D341Med (cell line): ENCODE data around the gene CTNNA3.
"Not testable (repeated sequence)": the region's sequence is repeated elsewhere in the genome, so short reads cannot be mapped to it uniquely, and the experiment has no call there.

Experiments
- DNase-seq: peaks from one replicate; pipeline ENCODE4 v3.0.0; 2012; ENCODE audit warnings: low spot score

Gene CTNNA3

DNA sequence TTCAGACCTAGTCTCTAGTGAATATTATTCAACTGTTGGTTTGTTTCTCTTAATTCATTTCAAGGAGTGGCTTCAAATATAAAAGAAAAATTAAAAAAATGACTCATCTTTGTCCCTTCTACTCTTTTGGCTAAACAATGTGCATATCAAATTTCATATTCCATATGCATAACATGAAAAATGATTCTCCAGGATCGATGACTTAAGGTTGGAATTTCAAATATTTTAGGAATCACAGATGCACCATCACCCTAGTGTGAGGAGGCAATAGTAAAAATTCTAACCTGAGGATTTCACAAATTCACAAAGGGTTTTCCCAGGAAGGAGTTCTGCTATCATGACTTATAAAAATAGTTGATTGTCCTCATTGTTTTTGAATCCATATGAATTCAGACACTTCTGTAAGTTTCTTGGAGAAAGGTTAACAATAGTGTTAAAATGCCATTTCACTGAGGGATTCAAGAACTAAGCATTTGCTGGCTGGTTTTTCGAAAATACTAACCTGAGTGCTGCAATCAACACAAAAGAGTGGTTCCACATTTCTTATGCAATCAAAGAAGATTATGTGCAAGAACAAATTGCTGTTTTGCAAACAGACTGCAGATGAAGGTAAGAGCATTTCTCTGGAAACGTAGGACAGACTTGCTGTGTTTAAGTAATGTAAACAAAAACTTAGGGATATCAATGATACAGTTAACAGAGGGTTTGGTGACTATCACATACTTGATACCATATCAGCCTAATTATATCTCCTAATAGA is 1317.7 kb downstream of the CTNNA3 start:
- DNase-seq = no peak

DNA sequence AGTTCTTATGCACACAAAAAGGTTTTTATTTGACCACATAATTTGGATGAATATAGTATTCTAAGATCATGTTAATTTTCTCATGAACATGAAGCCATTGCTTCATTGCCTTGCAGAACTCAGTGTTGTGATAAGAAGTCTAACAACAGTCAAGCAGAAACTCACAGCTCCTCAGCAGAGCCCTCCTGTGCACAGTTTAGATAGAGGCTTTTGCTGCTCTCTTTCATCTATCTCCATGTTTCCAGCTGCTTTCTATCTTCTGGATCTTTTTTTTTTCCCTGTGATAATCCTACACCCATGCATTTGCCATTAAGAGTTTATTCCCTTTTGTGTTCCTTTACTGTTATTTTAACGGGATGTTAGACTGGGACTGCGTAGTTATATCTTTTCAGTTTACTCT is 1327.8 kb downstream of the CTNNA3 start:
- DNase-seq = no peak

DNA sequence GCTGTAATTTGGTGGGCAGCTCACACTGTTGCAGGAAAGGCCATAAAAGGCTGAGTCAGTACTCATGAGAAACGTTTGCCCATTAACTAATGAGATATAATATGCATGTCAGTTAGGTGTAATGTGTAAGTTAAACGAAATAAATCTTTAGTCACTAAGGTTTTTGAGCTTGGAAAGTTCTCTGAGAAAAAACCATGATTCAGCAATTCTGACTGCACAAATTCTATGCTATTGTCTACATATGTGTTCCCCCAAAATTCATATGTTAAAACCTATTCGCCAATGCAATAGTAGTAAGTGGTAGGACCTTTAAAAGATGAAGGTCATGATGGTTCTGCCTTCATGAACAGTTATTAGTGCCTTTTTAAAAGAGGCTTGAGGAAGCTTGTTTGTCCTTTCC is 1329.8 kb downstream of the CTNNA3 start:
- DNase-seq = no peak

DNA sequence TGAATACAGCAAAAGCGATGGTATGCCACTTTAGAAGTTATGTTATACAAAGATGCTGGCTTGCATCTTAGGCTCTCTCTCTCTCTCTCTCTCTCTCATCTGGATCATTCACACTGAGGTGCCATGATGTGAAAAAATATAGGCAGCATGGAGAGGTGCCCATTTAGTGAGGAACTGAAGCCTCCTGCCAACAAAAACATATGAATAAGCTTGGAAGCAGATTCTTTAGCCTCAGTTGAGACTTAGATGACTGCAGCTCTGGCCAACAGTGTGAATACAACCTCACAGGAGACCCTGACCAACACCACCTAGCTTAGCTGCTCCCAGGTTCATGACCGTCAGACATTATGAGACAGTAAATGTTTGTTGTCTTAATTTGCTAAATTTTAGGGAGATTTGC is 1330.3 kb downstream of the CTNNA3 start:
- no peak for DNase-seq

DNA sequence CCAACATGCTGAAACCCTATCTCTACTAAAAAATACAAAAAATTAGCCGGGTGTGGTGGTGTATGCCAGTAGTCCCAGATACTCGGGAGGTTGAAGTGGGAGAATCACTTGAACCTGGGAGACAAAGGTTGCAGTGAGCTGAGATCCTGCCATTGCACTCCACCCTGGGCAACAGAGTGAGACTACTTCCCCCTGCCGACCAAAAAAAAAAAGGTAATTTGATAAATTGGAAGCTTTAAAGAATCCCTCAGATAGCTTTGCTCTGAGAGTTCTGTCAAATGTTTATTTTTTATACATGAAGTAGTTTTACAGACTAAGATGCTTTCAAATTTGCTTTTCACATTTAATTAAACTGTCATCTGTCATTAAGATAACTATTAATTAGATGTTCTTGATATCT is 1333.5 kb downstream of the CTNNA3 start:
- no peak for DNase-seq

DNA sequence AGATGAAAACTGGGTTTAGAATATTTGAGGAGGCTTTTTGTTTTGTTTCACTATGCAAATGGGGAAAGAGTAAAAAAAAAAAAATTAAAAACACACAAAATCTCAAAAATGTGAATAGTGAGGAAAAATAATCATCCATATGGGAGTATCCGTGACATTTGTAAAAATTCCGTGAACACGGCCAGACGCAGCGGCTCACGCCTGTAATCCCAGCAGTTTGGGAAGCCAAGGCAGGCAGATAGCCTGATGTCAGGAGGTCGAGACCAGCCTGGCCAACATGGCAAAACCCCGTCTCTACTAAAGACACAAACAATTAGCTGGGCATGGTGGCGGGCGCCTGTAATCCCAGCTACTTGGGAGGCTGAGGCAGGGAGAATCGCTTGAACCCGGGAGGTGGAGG is 1342.2 kb downstream of the CTNNA3 start:
- not testable (repeated sequence) for DNase-seq

DNA sequence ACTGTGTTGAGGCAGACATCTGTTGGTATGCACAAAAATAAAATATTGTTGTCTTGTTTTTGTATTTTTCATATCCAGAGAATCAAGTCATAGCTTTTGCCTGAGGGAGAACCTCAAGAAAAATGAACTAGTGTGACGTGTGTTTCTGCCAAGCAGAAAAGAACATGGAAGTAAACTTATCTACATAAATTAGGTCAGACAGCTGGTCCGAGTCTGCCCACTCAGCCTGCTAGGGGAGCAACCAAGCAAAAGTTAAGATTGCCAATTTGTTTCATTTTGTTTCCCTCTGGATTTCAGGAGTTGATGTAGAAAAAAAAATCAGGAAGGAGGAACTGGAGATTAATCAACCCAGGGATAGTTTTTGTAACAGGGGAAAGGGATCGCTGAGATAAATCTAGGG is 1342.6 kb downstream of the CTNNA3 start:
- DNase-seq = no peak

DNA sequence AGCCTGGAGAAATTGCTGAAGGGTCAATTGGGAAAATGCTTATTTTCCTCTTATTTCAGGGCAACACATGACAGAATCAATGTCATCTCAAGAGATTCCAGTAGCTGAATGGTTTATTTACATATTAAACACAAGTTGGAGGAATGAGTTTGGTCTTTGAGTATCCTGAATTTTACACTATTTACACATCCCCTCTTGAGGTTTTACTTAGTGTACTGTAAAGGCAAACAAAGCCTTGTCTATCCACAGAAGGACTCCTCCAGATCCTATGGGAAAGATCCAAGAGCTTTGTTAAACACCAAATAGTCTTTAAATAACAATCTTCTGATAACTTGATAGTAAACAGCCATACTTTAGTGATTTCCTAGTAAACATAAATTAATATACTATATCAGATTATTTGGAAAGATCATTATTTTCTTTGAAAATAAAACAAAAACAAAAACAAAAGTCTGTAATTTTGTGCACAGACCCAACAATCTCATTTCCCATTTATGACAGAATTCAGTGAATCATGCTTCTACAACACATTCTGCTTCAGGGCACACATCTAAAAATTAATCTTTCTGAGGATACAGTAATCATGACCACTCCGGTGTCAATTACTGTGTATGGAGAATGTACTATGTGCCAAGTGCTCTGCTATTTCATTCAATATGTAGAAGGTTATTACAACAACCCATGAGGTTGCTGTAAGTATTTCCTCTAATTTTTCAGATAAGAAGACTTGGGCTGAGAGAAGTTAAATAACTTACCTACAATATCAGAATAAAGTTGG is 1345.2 kb downstream of the CTNNA3 start:
- no peak for DNase-seq

DNA sequence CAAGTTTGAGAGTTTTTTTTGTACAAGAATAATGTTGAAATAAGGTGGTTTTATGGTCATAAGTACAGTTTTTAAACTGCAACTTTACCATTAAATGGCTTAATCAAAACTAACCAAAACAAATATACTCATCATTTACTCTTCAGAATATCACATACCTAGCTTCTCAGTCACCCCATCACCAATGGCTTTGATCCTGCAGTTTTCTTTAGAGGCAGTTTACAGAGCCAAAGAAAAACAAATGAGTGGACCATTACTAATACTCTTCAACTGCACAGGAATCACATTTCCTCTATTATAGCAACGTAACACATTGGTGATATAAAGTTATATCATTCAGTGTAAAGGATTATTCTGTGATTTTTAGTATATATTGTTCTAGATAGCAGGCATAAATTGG is 1346.3 kb downstream of the CTNNA3 start:
- no peak for DNase-seq

DNA sequence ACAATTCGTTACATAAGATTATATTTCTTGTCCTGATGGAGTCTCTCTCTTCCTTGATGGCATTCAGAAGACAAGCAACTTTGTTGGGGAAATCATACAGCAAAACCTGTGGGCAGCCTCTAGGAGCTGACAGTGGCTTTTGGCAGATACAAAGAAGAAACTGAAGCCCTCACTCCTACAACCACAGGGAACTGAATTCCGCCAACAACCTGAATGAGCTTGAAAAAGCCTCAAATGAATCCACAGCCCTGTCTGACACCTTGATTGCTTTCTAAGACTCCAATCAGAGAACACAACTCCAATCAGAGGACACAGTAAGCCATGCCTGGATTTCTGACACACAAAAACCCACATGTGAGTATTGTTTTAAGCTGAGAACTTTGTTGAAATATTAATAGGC is 1346.9 kb downstream of the CTNNA3 start:
- no peak for DNase-seq

DNA sequence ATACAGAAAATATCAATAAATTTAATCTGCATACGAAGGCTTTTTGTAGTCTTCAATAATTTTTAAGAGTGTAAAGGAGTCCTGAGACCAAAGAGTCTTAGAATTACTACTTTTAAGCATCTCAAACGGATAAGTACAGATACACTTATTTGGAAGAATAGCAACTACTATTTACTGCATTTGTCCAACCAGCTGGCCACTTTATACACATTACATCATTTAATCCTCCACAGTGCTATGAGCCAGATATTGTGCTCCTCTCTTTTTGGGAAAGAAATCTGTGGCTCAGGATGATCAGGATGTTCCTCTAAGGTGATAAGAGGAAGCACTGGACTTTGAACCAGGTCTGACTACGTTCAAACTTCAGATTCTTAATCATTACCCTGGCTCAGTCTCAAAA is 1358.8 kb downstream of the CTNNA3 start:
- DNase-seq = no peak

DNA sequence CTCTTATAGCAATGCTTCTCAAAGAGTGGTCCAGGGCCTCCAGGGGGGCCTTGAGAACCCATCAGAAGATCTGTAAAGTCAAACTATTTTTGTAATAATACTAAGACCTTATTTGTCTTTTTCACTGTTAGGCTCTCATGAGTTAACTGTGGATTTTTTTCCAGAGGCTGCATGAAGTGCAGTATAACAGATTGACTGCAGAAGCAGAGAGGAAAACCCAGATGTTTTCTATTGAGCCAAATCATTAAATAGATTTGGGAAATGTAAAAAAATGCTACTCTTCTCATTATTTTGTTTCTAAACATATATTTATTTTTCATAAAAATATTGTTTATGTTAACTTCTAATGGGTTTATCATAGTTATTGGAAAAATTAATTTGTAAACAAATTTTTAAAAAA is 1359.2 kb downstream of the CTNNA3 start:
- DNase-seq = no peak

DNA sequence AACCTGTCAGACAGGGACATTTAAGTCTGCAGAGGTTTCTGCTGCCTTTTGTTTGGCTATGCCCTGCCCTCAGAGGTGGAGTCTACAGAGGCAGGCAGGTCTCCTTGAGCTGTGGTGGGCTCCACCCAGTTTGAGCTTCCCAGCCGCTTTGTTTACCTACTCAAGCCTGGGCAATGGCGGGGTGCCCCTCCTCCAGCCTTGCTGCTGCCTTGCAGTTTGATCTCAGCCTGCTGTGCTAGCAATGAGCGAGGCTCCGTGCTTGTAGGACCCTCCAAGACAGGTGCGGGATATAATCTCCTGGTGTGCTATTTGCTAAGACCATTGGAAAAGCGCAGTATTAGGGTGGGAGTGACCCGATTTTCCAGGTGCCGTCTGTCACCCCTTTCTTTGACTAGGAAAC is 1360.2 kb downstream of the CTNNA3 start:
- DNase-seq = not testable (repeated sequence)

DNA sequence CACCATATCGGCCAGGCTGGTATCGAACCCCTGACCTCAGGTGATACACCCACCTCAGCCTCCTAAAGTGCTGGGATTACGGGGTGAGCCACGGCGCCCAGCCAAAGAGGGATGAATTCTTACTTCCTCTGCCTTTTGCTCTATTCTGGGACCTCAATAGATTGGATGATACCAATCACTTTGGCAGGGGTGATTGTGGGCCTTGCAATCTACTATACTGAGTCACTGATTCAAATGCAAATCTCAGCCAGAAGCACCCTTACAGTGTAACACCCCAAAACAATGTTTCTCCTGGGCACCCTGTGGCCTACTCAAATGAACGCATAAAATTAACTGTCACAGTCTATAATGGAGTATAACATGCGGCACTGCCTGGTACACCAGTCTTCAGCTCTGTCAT is 1366.8 kb downstream of the CTNNA3 start:
- DNase-seq = no peak

DNA sequence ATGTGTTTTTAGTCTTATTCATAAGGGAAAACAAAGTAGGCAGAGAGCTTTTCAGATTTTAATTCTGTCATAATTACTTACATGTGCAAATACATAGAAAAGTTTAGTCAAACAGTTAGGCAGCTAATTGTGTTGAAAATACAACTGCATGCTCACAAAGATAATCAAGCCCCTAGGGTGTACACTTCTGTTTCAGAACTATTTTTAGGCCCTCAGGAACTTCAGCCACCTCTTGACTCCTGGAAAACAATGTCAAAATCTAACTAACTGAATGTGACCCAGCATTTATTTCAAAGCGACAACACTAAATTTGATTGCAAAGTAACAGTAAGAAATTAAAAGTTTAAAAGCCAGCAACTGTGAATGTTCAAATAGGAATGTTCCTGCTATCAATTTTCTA is 1369.1 kb downstream of the CTNNA3 start:
- no peak for DNase-seq

DNA sequence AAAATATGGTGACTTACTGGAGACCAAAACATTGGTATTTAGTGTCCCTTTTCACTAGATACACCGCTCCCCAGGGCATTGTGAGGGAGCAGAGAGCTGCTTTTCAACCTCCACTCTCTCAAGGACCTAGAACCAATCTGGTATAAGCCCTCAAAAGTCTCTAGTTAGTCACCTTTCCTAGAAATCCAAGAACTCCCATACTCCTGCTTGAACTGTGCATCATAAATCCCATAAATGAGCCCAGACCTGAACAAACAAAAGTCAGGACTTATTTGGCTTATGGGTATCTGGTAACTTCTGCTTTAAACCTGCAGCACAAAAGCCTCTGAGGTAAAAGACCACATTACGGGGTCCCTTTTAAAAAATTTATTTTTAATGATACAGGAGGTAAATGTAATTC is 1373.2 kb downstream of the CTNNA3 start:
- DNase-seq = no peak

DNA sequence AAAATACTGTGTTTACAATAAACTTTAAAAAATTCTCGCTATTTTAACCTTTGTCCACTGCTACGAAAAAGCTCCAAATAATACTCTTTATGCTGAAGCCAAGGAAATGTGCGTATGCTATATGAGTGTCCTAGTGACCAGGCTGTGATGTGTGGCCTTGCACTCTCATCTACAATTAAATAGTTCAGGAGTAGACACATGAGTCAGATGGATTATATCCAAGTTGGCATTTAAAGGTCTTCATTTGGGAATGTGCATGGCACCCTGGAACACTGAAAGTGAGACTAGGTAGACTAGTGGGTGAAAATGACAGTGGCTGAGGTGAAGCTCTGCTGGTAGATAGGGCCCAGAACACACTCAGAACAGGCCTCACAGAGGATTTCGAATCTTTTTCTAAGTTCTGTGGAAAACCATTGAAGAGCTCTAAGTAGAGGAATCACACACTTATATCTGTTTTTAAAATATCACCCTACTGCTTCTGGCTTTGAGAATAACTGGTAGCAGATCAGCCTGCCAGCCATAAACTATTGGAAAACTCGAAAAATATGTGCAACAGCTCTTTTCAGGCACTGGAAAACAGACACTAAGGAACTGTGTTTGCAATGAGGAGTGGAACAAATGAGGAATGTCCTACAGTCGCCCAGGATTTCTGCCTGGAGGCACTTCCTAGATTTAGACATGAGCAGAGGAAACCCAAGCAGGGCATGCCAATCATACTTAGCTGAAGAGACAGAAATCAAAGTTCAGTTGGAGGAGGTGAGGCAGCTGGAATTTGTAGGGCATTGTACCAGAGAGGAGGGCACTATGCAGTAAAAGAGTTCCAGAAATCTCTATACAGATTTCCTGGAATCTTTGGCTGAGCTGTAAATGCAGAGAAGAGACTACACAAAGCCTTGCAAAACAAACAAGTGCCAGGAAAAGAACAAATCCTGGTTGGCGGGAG is 1374.0 kb downstream of the CTNNA3 start:
- no peak for DNase-seq

DNA sequence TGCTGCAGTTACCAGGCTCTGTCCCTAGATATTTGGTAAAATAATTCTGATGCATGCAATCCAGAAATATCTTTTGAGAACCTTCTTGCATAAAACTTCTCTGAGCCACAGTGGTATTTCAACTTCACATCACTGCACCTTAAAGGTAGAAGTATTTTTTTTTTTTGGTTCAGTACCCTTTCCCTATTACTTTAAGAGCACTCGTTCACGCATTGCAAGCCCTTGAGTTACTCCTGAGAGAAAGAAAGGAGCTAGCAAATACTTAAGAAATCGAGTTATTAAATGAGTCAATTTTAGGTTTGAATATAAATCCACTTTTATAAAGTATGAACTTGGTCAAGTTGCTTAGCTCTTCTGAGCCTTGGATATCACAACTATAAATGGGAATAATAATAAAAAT is 1377.2 kb downstream of the CTNNA3 start:
- DNase-seq = no peak

DNA sequence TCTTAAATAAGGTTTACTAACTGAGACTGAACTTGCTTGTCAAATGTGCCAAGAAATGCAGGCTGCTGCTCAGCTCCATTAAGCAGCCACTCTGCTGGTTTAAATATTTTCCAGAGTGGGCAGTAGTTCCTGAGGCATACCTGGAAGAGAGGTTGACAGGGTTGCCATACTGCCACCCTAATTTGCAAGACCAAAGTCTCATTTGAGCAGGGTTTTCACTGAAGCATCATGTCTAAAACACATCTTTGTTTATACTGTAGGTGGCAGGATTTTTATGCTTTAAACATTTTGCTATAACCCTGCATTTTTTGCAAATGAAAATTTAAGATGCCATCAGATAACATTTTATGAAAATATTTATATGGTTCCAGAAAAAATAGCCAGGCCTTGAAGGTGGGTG is 1388.2 kb downstream of the CTNNA3 start:
- DNase-seq = no peak

DNA sequence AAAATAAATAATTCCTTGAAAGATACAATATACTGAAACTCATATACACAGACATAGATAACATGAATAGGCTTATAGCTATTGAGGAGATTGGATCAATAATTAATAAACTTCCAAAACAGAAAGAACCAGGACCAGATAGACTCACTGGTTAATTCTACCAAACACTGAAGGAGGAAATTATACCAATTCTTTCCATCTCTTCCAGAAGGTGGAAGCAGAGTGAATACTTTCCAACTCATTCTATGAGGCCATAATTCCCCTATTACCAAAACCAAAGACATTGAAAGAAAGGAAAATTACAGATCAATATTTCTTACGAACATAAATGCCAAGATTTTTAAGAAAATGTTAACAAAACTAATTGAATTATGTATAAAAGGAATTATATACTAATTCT is 1394.9 kb downstream of the CTNNA3 start:
- no peak for DNase-seq

DNA sequence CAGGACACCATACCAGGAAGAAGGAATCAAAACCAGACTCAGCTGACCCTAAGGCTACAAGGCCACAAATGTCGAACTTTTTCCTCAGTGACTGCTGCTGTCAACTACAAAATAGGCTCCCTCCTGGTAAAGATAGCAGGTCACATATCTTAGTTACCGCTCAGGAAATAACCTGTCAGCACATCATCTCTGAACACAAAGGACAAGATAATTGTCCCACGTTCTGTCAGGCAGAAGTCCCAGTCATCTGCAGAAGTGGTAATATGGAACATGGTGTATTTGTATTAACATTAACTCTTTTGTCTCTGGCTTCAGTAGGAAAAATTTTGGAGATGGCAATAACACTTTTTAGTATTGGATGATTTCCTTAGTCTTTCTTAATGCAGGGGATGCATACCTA is 1400.4 kb downstream of the CTNNA3 start:
- DNase-seq = no peak

DNA sequence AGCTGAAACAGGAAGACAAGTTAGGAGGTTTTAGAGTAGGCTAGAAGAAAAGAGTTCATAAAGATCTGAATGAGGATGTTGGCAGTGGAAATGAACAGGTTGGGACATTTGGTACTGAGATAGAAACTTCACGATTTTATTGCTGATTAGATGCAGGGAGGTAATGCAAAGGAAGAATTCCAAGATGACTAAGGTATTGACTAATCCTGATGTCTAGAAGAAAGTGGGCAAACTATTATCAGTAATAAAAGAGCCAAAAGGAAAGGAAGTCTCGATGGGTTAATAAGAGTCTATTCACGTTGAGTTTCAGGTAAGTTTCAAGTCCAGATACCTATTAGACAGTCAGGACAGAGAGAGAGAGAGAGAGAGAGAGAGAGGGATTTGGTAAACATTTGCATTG is 1401.5 kb downstream of the CTNNA3 start:
- DNase-seq = no peak

DNA sequence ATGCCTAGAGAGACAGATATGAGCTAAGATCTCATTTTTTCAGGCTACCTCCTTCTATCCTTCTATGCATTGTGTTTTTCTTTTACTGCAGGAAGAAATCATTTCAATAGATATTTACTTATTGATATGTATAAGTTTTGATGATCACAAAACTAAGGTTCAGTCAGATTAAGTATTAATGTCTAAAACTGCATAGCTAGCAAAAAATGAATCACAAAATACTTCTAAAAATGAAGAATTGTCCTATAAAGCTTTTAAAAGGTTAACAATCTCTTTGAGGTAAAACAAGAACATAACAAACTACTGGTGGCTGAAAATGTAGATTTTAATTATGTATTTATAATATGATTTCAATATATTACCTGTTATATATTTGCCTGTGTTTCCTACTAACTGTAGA is 1403.1 kb downstream of the CTNNA3 start:
- no peak for DNase-seq
